Measurements from ENCODE around the gene THTPA.

DNA sequence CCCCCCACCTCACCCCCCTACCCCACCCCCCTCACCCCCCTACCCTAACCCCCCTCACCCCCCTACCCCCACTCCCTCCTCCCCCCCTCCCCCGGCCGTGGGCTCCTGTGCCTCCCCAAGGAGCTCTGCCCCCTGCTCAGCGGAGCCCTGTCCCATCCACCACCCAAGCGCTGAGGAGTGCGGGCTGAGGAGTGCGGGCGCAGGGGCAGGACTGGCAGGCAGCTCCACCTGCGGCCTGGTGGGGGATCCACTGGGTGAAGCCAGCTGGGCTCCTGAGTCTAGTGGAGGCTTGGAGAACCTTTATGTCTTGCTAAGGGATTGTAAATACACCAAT, 24.8 kb downstream of the THTPA start:
- TF ChIP-seq, protein P1, sequence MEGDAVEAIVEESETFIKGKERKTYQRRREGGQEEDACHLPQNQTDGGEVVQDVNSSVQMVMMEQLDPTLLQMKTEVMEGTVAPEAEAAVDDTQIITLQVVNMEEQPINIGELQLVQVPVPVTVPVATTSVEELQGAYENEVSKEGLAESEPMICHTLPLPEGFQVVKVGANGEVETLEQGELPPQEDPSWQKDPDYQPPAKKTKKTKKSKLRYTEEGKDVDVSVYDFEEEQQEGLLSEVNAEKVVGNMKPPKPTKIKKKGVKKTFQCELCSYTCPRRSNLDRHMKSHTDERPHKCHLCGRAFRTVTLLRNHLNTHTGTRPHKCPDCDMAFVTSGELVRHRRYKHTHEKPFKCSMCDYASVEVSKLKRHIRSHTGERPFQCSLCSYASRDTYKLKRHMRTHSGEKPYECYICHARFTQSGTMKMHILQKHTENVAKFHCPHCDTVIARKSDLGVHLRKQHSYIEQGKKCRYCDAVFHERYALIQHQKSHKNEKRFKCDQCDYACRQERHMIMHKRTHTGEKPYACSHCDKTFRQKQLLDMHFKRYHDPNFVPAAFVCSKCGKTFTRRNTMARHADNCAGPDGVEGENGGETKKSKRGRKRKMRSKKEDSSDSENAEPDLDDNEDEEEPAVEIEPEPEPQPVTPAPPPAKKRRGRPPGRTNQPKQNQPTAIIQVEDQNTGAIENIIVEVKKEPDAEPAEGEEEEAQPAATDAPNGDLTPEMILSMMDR (IDR thresholded peaks at IDR 0.05): no peak
- TF ChIP-seq POLR2A (IDR thresholded peaks at IDR 0.05): no peak
